Muscle of back (tissue), 10 donors: ENCODE data around the gene ACSS2. TPM values are rescaled to one million over a fixed set of nuclear protein-coding genes. Genes with fewer than 3 reads are reported as not detected.

Experiments used
- polyA plus RNA-seq, 10 donors: library from polyadenylated mRNA; unstranded; fragments of 120-200 nt; gene quantifications; one replicate each; pipeline ENCODE4 v1.2.1, GENCODE V29; 2013; ENCODE audit not compliant: insufficient read length in 10 of 10

Gene ACSS2
- polyA plus RNA-seq, 10 donors: 40.4 to 65.1 (median 49.6) TPM

Other genes with a start within 250 kb of the ACSS2 start
- gene PIGU, start 199.5 kb upstream of the ACSS2 start, polyA plus RNA-seq: 10 to 100 TPM; 19.7 to 25.8 (median 23.9) TPM
- gene TP53INP2, start 172.3 kb upstream of the ACSS2 start, polyA plus RNA-seq: 10 to 100 TPM in 3 of 10 donors, 1 to 10 TPM in 7; 7.6 to 11.5 (median 9.1) TPM
- 10 to 100 TPM; 21.0 to 33.0 (median 25.9) TPM for gene NCOA6, start 51.0 kb upstream of the ACSS2 start, polyA plus RNA-seq
- 10 to 100 TPM; 10.8 to 26.1 (median 16.2) TPM for gene GGT7, start 3.8 kb upstream of the ACSS2 start, polyA plus RNA-seq
- gene GSS, start 79.2 kb downstream of the ACSS2 start, polyA plus RNA-seq: 10 to 100 TPM; 22.5 to 34.4 (median 28.2) TPM
- 100 to 1,000 TPM in 1 of 10 donors, 10 to 100 TPM in 9; 18.4 to 132 (median 74.6) TPM for gene MYH7B, start 79.3 kb downstream of the ACSS2 start, polyA plus RNA-seq
- gene TRPC4AP, start 216.2 kb downstream of the ACSS2 start, polyA plus RNA-seq: 10 to 100 TPM; 49.4 to 63.2 (median 54.0) TPM